ENCODE results near the gene TYMS.
A peak's percentile ranks its signal among the peaks of the same experiment; 100 is the strongest.

The TYMS gene

GRCh38 chr18:657311-658000 lies at the start of gene TYMS:
Gene TYMS (plus strand): TSS chr18:657653. CDS start chr18:657743, 90 bp downstream.
- peak; percentile 47 to 57 for ATAC-seq

GRCh38 chr18:607930-608329 lies 49.5 kb upstream of the TYMS start:
- no peak for ATAC-seq

GRCh38 chr18:610214-610928 lies 47.1 kb upstream of the TYMS start:
- ATAC-seq = no peak

GRCh38 chr18:612156-612555 lies 45.3 kb upstream of the TYMS start:
- ATAC-seq = no peak

GRCh38 chr18:614193-614592 lies 43.3 kb upstream of the TYMS start:
- ATAC-seq = no peak

GRCh38 chr18:615092-615521 lies 42.3 kb upstream of the TYMS start:
- ATAC-seq = no peak

GRCh38 chr18:615773-616172 lies 41.7 kb upstream of the TYMS start:
- ATAC-seq = no peak

- ATAC-seq = no peak
Observed at GRCh38 chr18:616380-616995, 41.0 kb upstream of the TYMS start.

GRCh38 chr18:617970-618504 lies 39.4 kb upstream of the TYMS start:
- ATAC-seq = no peak

- no peak for ATAC-seq
Observed at GRCh38 chr18:618618-619017, 38.8 kb upstream of the TYMS start.

GRCh38 chr18:621291-622043 lies 36.0 kb upstream of the TYMS start:
- ATAC-seq = no peak

GRCh38 chr18:622289-622688 lies 35.2 kb upstream of the TYMS start:
- no peak for ATAC-seq

- ATAC-seq = peak; percentile 63 to 74
Observed at GRCh38 chr18:623761-624620, 33.5 kb upstream of the TYMS start.

- no peak for ATAC-seq
Observed at GRCh38 chr18:627231-627630, 30.2 kb upstream of the TYMS start.

- peak; percentile 64 to 85 for ATAC-seq
Observed at GRCh38 chr18:629269-630150, 27.9 kb upstream of the TYMS start.

GRCh38 chr18:631560-631959 lies 25.9 kb upstream of the TYMS start:
- no peak for ATAC-seq

GRCh38 chr18:634551-635045 lies 22.9 kb upstream of the TYMS start:
- no peak for ATAC-seq

- no peak for ATAC-seq
Observed at GRCh38 chr18:635171-635570, 22.3 kb upstream of the TYMS start.

GRCh38 chr18:641224-641623 lies 16.2 kb upstream of the TYMS start:
- no peak for ATAC-seq

GRCh38 chr18:644395-645004 lies 13.0 kb upstream of the TYMS start:
- peak; percentile 62 to 63 for ATAC-seq

Data from activated CD4-positive, CD25-positive, alpha-beta regulatory T cell treated with anti-CD3 and anti-CD28 coated beads, Interleukin-2, amount 50 U/mL, for 24 hours (primary cell).